Vagina (tissue), 2 donors: Measurements from ENCODE around the gene TRDN. TPM values are rescaled to one million over a fixed set of nuclear protein-coding genes. Genes with fewer than 3 reads are reported as not detected.

Experiments
- DNase-seq, 2 donors: peaks; one replicate each; pipeline ENCODE4 v3.0.0-alpha.2; 2017; ENCODE audit errors: extremely low spot score in 2 of 2
- H3K27ac ChIP-seq: fragments of 200-600 bp; sonication (generic); one replicate; pipeline ENCODE4 v1.5.1; 2019
- H3K27me3 ChIP-seq: fragments of 200-600 bp; sonication (generic); one replicate; pipeline ENCODE4 v1.5.1; 2019
- H3K36me3 ChIP-seq, 2 donors: fragments of 200-600 bp; sonication (generic); one replicate each; pipeline ENCODE4 v1.5.1; 2017 to 2019
- H3K4me1 ChIP-seq: fragments of 200-600 bp; sonication (generic); one replicate; pipeline ENCODE4 v1.5.1; 2019
- H3K4me3 ChIP-seq, 2 donors: fragments of 200-600 bp; sonication (generic); 1 replicate in 1 of 2; 2 replicates in 1 of 2; pipeline ENCODE4 v1.5.1; 2016 to 2019
- H3K9me3 ChIP-seq: fragments of 200-600 bp; sonication (generic); one replicate; pipeline ENCODE4 v1.5.1; 2019
- CTCF ChIP-seq, 3 experiments: fragments of 450-650 bp in 2 of 3; fragments of 200-600 bp in 1 of 3; sonication (generic) in 1 of 3; IDR thresholded peaks; one replicate each; pipeline ENCODE4 v1.5.1; 2017 to 2019; ENCODE audit warnings: antibody characterized with exemption in 3 of 3, mild to moderate bottlenecking in 2 of 3, moderate library complexity in 2 of 3
- POLR2A ChIP-seq, 2 donors: fragments of 450-650 bp; IDR thresholded peaks; one replicate each; pipeline ENCODE4 v1.6.1; 2017; ENCODE audit warnings: antibody characterized with exemption in 2 of 2, mild to moderate bottlenecking in 2 of 2, moderate library complexity in 2 of 2
- POLR2AphosphoS5 ChIP-seq, 2 donors: sonication (generic); formaldehyde crosslinking; IDR thresholded peaks; one replicate each; pipeline ENCODE4 v1.9.0; 2017; ENCODE audit warnings: antibody characterized with exemption in 2 of 2, mild to moderate bottlenecking in 2 of 2, low read depth in 1 of 2; ENCODE audit not compliant: insufficient read depth in 1 of 2
- intact Hi-C: fragments of 100-400 bp; cut with DNase I; formaldehyde crosslinking; loops from one replicate; pipeline ENCODE4 v1.15.1; 2023
- total RNA-seq: library from RNA; depleted of rRNA; stranded (reverse); fragments of >200 nt; gene quantifications from one replicate; pipeline ENCODE4 v1.2.3, GENCODE V29; 2016

Gene TRDN
- total RNA-seq, 1 donor from 2014 or later: not detected

- no peak overlapping the region for H3K27ac ChIP-seq
- no peak overlapping the region for H3K4me3 ChIP-seq
- no peaks in the 10 kb centered on the region for H3K4me1 ChIP-seq
- H3K36me3 ChIP-seq: no peaks in the 10 kb centered on the region
- TF ChIP-seq CTCF (IDR thresholded peaks at IDR 0.05) (no peak), POLR2AphosphoS5 (IDR thresholded peaks at IDR 0.05; ENCODE audit: insufficient read depth in 1 of 2, low read depth in 1 of 2) (no peak), POLR2A (IDR thresholded peaks at IDR 0.05) (no peak)
- H3K9me3 ChIP-seq: no peaks in the 10 kb centered on the region
- DNase-seq: no peak
- intact Hi-C loops: no loop called here
- H3K27me3 ChIP-seq: no peaks in the 10 kb centered on the region
Measured at GRCh38 chr6:123193298-123193697, 443.5 kb downstream of the TRDN start.

GRCh38 chr6:123189816-123190215, 446.9 kb downstream of the TRDN start:
- no peak overlapping the region for H3K4me3 ChIP-seq

GRCh38 chr6:123182998-123183397, 453.8 kb downstream of the TRDN start:
- H3K27me3 ChIP-seq: no peaks in the 10 kb centered on the region
- intact Hi-C loops: no loop called here
- no peak overlapping the region for H3K4me3 ChIP-seq
- H3K27ac ChIP-seq: no peak overlapping the region
- TF ChIP-seq POLR2AphosphoS5 (IDR thresholded peaks at IDR 0.05; ENCODE audit: insufficient read depth in 1 of 2, low read depth in 1 of 2) (no peak), POLR2A (IDR thresholded peaks at IDR 0.05) (no peak), CTCF (IDR thresholded peaks at IDR 0.05) (no peak)
- H3K4me1 ChIP-seq: no peaks in the 10 kb centered on the region
- H3K9me3 ChIP-seq: no peaks in the 10 kb centered on the region
- DNase-seq: no peak
- no peaks in the 10 kb centered on the region for H3K36me3 ChIP-seq

More at GRCh38 chr6:123189816-123190215, 446.9 kb downstream of the TRDN start:
- TF ChIP-seq POLR2A (IDR thresholded peaks at IDR 0.05): no peak
- no peak for TF ChIP-seq POLR2AphosphoS5 (IDR thresholded peaks at IDR 0.05; ENCODE audit: insufficient read depth in 1 of 2, low read depth in 1 of 2)
- TF ChIP-seq CTCF (IDR thresholded peaks at IDR 0.05): no peak
- Histone ChIP-seq H3K27me3 (no peaks in the 10 kb centered on the region), H3K27ac (no peak overlapping the region), H3K4me1 (no peaks in the 10 kb centered on the region), H3K36me3 (no peaks in the 10 kb centered on the region), H3K9me3 (no peaks in the 10 kb centered on the region)
- DNase-seq: no peak
- intact Hi-C loops: no loop called here

GRCh38 chr6:123176706-123177105, 460.0 kb downstream of the TRDN start:
- Histone ChIP-seq H3K4me3 (no peak overlapping the region), H3K4me1 (no peaks in the 10 kb centered on the region), H3K27ac (no peak overlapping the region), H3K36me3 (no peaks in the 10 kb centered on the region), H3K9me3 (no peaks in the 10 kb centered on the region), H3K27me3 (no peaks in the 10 kb centered on the region)
- DNase-seq: no peak
- TF ChIP-seq CTCF (IDR thresholded peaks at IDR 0.05) (no peak), POLR2AphosphoS5 (IDR thresholded peaks at IDR 0.05; ENCODE audit: insufficient read depth in 1 of 2, low read depth in 1 of 2) (no peak)
- intact Hi-C loops: no loop called here

GRCh38 chr6:123171341-123172115, 465.2 kb downstream of the TRDN start:
- H3K9me3 ChIP-seq: no peaks in the 10 kb centered on the region
- no peak overlapping the region for H3K27ac ChIP-seq
- H3K27me3 ChIP-seq: no peaks in the 10 kb centered on the region
- DNase-seq: no peak
- H3K4me3 ChIP-seq: no peak overlapping the region
- no peaks in the 10 kb centered on the region for H3K4me1 ChIP-seq
- no peak for TF ChIP-seq CTCF (IDR thresholded peaks at IDR 0.05)
- no peak for TF ChIP-seq POLR2AphosphoS5 (IDR thresholded peaks at IDR 0.05; ENCODE audit: insufficient read depth in 1 of 2, low read depth in 1 of 2)
- no peak for TF ChIP-seq POLR2A (IDR thresholded peaks at IDR 0.05)
- H3K36me3 ChIP-seq: no peaks in the 10 kb centered on the region
- intact Hi-C loops: no loop called here
